ENCODE data around the gene BCAN.

Gene BCAN

DNA sequence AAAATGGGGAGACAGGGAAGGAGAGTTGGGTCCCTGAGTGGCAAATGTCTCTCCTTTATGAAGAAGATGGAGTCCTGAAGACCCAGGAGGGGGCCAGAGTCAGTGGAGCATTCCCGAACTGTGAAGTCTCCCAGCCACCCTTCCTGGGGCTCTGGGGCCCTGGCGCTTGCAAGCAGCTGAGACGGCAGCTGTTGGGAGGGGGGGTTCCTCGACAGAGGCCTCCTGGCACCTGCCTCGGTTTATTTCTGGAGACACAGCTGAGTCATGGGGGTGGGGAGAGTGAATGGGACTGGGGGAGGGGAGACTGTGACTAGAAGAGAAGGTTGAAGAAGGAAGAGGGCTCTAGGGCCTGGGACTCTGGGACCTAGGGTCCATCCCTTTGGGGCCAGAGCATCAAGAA is 21.3 kb downstream of the BCAN start:
- peak; percentile 56 for DNase-seq (ENCODE audit: extremely low read depth, insufficient read length)
- Histone ChIP-seq H3K4me3 (replicated peaks; ENCODE audit: low read depth, low read length) (no peak overlapping the region), H3K27me3 (replicated peaks; ENCODE audit: control insufficient read depth, insufficient read depth, low read length) (no peaks in the 10 kb centered on the region), H3K36me3 (ENCODE audit: control insufficient read depth, insufficient read depth, low read length) (no peaks in the 10 kb centered on the region)
- TF ChIP-seq, protein P1, sequence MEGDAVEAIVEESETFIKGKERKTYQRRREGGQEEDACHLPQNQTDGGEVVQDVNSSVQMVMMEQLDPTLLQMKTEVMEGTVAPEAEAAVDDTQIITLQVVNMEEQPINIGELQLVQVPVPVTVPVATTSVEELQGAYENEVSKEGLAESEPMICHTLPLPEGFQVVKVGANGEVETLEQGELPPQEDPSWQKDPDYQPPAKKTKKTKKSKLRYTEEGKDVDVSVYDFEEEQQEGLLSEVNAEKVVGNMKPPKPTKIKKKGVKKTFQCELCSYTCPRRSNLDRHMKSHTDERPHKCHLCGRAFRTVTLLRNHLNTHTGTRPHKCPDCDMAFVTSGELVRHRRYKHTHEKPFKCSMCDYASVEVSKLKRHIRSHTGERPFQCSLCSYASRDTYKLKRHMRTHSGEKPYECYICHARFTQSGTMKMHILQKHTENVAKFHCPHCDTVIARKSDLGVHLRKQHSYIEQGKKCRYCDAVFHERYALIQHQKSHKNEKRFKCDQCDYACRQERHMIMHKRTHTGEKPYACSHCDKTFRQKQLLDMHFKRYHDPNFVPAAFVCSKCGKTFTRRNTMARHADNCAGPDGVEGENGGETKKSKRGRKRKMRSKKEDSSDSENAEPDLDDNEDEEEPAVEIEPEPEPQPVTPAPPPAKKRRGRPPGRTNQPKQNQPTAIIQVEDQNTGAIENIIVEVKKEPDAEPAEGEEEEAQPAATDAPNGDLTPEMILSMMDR (IDR thresholded peaks at IDR 0.05; ENCODE audit: insufficient read depth, low read length, poor library complexity, severe bottlenecking), result no peak

DNA sequence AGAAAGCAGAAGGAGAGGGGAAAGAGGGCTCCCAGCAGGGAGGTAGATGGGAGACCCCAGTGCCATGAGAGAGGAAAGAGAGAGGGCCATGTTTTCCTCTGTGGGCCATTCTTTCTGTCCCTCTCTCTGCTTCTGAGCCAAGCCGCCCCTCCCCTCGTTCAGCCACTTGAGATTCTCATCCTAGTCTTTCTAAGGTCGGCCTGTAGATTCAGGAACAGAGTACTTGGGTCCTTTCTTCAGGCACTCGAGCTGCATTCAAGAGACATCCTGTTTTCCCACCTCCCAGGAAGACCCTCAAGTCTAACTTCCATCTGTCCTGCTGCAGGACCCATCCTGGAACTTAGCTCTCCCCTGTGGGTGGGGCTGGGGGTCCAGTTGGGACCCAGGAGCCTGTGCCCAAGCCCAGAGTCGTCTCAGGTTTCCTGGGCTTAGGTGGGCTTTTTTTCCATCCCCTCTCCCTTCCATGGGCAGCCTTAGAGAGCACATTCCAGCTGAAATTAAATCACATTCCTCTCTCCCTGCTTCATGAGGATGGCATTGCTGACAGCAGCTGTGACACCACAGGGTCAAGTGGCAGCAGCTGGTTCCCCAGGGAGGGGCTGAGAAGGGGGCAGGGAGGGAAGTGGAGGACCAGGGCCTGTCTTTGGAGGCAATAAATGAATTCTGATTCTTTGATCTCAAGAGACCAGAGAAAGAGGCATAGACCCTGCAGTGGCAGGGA is 22.3 kb downstream of the BCAN start:
- TF ChIP-seq, protein P1 (IDR thresholded peaks at IDR 0.05; ENCODE audit: insufficient read depth, low read length, poor library complexity, severe bottlenecking), result no peak
- Histone ChIP-seq H3K27me3 (replicated peaks; ENCODE audit: control insufficient read depth, insufficient read depth, low read length) (no peaks in the 10 kb centered on the region), H3K36me3 (ENCODE audit: control insufficient read depth, insufficient read depth, low read length) (no peaks in the 10 kb centered on the region), H3K4me3 (replicated peaks; ENCODE audit: low read depth, low read length) (no peak overlapping the region)
- no peak for DNase-seq (ENCODE audit: extremely low read depth, insufficient read length)

DNA sequence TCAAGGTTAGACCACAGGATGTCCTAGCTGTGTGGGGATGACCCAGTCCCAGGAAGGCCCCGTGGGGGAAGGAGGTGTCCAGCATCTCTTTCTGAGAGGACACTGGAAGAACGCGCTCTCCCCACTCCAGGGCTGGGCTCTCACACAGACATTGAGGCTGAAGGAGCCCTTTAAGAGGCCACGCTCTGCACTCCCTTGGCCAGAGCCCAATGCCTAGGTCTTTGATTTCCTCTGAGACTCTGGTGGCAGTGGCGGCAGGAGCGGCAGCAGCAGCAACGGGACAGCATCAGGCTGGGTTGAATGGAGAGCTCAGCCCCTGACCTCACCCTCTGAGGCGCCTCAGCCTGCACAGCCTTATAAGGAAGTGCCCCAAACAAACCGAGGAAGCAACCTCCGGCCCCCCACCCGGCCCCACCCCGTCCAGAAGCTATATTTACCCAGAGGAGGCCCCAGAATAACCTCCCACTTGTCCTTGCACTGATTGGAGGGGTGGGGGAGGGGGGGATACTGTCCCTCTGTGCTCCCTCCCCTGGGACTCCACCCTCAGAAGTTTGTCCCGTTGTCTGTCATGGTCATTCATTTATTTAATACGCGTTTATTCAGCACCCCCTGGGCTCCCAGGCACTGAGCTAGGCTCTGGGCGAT is 23.0 kb downstream of the BCAN start:
- H3K4me3 ChIP-seq (replicated peaks; ENCODE audit: low read depth, low read length), result no peak overlapping the region

DNA sequence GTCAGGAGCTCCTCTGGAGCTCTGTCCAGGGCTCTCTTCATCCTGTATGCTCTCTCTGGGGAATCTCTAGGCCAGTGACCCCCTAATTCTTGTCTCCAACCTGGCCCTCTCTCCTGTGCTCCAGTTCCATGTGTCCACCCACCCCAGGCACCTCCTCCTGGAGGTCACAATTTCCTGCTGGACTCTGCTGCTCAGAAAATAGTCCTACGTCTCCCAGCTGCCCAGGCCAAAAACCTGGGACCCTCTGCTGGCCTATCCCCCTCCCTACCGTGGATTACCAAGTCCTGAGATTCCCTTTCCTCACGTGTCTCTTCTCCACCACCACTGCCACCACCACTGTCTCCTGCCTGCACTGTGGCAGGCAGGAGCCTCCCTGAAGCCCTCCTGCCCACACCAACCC is 23.6 kb downstream of the BCAN start:
- TF ChIP-seq, protein P1 (IDR thresholded peaks at IDR 0.05; ENCODE audit: insufficient read depth, low read length, poor library complexity, severe bottlenecking), result no peak
- DNase-seq (ENCODE audit: extremely low read depth, insufficient read length), result no peak
- Histone ChIP-seq H3K4me3 (replicated peaks; ENCODE audit: low read depth, low read length) (no peak overlapping the region), H3K36me3 (ENCODE audit: control insufficient read depth, insufficient read depth, low read length) (no peaks in the 10 kb centered on the region), H3K27me3 (replicated peaks; ENCODE audit: control insufficient read depth, insufficient read depth, low read length) (peaks cover 2% of the 10 kb centered on the region; the same call in 1 of the 2 replicates)

More for the DNA sequence above, 23.0 kb downstream of the BCAN start:
- Histone ChIP-seq H3K27me3 (replicated peaks; ENCODE audit: control insufficient read depth, insufficient read depth, low read length) (no peaks in the 10 kb centered on the region), H3K36me3 (ENCODE audit: control insufficient read depth, insufficient read depth, low read length) (no peaks in the 10 kb centered on the region)
- peak; percentile 81 for DNase-seq (ENCODE audit: extremely low read depth, insufficient read length)
- TF ChIP-seq, protein P1 (IDR thresholded peaks at IDR 0.05; ENCODE audit: insufficient read depth, low read length, poor library complexity, severe bottlenecking), result no peak

DNA sequence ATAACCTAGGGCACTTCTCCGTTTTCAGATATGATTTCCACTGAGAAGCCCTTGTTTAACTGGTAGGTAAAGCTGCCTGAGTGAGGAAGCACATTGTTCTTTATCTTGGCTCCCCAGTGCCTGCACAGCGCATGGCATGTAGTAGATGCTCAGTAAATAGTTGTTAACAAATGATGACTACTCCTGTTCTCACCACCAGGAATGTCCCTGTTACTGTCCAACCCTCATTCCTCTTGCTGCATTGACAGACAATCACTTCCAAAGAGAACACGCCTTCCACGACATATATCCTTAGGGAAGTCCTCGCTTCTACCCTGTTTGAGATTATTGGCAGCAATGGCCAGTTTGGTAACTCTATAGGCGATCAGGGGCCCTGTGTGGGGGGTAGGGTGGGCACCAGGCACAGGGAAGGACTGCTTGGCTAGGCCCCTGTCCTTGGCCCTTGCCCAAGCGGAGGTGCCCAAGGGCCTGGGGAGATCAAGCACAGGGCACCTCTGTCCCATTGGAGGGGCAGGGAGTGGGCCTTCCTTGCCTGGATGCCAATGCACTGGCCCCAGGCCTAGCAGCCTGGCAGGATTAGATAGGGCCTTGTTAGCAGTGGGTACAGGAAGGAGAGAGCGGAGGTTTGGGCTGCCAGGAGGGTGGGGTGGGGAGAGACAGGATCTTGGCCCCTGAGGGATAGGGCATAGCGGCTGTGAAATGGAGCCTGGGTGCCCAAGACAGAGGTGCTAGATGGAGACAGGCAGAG is 25.1 kb downstream of the BCAN start:
- TF ChIP-seq, protein P1 (IDR thresholded peaks at IDR 0.05; ENCODE audit: insufficient read depth, low read length, poor library complexity, severe bottlenecking), result no peak
- no peak for DNase-seq (ENCODE audit: extremely low read depth, insufficient read length)
- H3K4me3 ChIP-seq (replicated peaks; ENCODE audit: low read depth, low read length), result no peak overlapping the region
- peaks cover 2% of the 10 kb centered on the region; the same call in 1 of the 2 replicates for H3K27me3 ChIP-seq (replicated peaks; ENCODE audit: control insufficient read depth, insufficient read depth, low read length)
- no peaks in the 10 kb centered on the region for H3K36me3 ChIP-seq (ENCODE audit: control insufficient read depth, insufficient read depth, low read length)

All from GM06990 (cell line).